Islet of Langerhans (tissue), 1 donor: ENCODE measurements around the gene PPP6R1.

ENCODE experiments used
- FAIRE-seq: peaks from one replicate; lab custom pipeline; 2011; peaks lifted over from hg19 to GRCh38; lab: Jason Lieb, UNC

PPP6R1 gene

DNA sequence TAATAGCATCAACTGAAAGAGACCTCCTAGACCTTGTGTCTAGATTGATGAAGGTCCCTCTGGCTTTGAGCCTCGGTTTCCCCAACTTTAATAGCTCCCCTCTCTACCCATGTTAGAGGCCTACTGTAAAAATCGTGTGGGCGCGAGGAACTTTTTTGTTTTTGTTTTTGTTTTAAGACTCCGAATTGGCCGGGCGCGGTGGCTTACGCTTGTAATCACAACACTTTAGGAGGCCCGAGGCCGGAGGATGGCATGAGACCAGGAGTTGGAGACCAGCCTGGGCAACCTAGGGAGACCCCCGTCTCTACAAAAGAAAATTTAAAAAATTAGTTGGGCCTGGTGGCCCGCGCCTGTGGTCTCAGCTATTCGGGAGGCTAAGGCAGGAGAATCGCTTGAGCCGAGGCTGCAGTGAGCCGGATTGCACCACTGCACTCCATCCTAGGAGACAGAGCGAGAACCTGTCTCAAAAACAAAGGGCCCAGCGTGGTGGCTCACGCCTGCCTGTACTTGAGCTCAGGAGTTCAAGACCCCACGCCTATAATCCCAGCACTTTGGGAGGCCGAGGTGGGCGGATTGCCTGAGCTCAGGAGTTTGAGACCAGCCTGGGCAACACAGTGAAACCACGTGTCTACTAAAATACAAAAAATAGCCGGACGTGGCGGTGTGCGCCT lies 858 bp upstream of the PPP6R1 start:
- no peak for FAIRE-seq

DNA sequence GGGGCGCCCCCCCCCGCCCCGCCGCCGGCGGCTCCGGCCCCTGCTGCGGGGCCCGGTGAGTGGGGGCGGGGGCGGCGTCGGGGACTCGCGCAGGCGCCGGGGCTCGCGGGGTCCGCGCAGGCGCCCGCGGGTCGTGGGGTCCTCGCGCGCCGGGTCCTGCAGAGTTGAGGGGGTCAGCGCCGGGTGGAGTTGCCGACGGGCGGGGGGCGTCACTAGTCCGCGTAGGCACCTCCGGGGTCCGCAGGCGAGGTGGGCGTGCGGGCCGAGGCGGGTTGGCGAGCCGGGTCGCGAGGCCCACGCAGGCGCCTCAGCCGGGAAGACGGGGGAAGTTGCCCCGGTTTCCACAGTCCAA lies 365 bp downstream of the PPP6R1 start:
- no peak for FAIRE-seq

DNA sequence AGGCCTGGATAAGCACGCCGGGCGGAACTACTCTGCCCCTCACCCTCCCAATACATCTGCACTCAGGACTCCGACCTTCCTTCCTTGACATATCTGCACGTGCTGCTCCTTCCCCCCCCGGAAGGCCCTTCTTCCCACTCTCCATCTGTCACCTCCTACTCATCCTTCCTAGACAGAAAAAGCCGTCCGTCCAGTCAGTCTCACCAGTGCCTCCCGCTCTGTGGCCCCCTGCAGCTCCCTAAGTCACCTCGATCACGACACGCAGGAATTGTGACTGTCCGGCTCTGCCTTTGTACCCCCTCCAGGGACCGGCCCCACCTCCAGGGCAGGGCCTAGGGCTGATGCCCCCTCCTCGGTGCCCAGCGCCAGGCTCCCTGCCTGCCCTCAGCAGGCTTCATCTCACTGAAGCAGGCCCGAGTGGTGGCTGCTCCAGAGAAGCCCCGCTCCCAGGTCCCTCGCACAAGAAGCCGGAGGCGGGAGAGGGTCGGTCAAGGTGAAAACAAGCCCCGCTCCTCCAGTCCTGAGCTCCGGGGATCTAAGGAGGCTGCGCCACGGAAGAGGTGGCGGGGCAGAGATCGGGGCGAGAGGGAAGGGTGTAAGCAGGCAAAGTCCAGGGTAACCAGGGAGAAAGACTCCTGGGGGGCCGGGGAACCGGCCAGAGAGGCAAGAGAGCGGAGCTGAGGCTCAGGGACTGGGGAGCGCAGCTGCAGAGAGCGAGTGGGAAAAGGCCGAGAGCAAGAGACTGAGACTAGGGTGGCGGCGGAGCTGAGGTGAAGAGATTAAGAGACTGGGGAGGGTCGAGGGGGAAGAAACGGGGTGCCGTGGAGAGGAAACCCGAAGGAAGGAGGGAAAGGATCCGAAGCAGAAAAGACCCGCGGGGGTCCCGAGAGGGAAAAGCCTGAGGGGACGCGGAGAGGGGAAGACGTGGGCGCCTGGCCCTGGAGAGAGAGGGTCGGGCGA lies 1.1 kb downstream of the PPP6R1 start:
- no peak for FAIRE-seq

DNA sequence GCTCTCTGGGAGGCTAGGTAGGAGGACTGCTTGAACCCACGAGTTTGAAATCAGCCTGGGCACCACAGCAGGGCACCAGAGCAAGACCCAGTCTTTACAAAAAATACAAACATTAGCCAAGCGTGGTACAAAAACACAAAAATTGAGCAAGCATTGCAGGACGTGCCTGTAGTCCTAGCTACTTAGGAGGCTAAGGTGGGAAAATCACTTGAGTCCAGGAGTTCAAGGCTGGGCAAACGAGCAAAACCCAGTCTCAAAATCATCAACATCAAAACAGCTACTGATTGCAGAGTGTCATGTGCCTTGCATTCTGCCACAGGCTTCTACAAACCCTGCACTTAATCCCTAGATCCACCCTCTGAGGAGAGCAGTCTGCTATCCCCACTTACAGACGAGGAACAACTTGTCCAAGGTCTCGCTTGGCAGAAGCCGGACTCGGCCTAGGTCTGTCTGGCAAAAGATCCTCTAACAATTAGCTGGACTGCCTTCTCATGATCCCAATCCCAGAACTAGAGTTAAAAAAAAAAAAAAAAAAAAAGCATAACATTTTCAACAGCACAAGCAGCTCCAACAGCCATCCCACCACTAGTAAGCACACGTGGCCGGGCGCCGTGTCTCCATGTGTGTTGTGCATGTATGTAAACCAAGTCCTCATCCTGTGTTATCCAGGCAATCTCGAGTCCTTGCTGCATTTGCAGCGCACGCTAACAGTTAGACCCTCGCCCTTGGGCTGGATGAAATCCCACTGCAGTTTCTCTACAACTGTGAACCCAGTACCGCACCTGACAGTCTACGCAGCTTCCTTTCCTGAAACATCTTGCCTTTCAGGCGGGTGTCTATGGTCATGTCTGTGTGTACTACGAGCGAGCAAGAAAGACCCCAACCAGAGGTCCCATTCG lies 2.0 kb downstream of the PPP6R1 start:
- FAIRE-seq, result no peak

DNA sequence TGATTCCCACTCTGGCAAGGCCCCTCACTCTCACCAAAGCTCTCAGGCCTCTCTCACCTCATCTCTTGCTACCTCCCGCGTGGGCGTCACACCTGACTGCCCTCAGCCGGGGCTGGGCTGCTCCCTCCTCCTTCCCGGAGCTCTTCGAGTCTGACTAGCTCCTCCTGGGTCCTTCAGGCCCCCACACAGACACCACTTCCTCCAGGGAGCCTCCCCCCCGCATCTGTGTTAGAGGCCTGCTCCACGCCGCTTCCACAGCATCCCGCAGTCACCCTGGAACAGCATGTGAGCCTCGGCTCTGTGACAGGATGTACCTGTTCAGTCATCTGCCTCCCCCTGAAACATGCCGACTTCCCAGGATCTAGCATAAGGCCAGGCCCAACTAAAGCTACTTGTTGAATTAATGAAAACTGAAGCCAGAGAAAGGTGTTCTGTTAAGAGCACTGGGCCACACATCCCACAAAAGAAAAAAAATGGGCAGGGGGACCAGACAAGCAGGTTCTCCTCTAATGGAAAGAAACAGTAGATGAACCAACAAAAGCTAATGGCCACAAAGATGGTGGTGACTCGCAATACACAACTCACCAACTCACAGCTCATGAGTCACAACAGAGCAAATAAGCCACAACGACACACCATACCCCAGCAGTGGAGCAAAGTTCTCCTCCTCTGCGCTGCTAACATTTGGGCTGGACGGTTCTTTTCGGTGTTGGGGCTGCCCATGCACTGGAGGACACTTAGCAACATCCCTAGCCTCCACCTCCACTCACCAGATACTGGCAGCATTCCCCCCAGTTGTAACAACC lies 3.0 kb downstream of the PPP6R1 start:
- no peak for FAIRE-seq

DNA sequence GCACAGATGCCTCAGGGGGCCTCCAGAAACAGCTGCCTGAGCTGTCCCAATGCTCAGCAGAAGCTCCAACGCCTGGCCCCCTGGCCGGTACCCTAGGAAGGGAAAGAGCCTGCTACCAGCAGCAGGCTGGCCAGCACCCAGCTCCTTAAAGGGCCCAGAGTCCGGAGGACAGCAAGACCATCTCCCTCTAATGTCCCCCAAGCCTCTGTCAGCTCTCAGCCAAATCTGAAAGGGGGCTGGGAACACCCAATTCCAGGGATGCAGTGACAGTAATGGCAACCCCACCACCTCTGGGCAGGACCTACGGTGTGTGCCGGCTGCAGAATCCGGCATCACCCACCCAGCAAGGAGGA lies 4.2 kb downstream of the PPP6R1 start:
- FAIRE-seq, result no peak

DNA sequence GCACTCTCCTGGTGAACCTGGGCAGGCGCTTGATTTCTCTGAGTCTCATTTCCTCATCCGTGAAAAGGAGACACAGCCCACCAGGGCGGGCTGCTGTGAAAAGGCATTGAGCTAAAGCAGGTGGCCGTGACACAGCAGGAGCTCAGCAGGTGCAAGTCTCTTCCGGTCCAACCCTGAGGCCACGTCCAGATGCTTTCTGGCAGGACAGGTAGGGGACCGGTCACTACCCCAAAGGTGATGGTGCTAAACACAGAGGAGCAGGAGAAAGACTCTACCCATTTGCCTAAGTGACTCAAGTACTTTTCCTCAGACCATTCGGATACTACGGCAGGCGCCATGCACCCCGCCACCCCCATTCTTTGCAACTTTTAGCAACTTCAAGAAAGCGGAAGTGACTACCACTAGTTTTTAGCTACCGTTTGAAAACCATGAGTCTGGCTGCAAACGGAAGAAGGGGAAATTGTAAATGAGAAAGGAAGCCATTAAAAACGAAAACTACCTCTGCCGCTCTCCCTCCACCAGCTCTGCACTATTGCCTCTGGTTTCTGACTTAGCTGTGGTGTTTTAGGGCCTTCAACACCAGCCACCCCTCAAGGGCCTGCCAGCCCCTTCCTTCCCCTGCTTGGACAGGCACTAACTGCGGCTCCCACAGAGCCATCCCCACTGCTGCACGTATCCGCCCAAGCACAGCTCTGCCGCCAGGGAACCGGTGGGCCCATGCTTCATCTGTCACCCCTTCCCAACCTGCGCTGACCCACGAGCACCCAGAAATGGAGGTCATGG lies 4.8 kb downstream of the PPP6R1 start:
- FAIRE-seq, result no peak

DNA sequence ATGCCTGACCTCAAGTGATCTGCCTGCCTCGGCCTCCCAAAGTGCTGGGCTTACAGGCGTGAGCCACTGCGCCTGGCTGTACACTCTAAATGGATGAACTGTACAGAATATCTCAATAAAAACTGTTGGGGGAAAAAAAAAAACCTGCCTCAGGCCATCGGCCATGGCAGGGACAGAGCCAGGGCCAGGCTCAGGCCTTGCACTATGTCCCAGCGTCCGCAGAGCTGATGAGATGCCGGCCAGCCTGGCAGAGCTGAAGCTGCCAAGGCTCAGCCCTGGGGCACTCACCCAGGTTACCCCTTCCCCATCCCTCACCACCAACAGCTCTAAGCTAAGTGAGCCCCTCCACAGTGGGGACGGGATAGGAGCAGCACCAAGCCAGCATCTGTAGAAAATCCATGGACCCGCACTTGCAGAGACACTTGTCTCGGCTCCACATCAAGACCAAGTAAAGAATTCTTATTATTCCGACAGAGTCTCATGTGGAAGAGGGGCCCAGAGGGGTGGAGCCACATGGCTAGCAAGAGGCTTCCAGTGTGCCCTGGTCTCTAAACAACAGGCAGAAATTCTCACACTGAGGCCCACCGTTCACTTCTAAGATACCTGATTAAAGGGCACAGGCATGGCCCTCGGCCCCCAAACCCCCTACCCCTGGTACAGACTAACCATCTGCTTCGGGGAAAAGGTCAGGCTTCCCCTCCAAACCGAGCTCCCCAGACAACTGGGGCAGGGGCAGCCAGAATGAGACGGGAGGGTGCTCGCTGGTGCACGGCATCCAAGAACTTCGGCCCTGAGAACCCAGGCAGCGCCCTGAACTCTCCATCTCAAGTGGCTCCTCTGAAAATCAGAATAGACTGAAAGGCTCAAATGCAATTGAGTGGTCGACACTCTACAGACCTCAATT lies 5.8 kb downstream of the PPP6R1 start:
- FAIRE-seq, result no peak

DNA sequence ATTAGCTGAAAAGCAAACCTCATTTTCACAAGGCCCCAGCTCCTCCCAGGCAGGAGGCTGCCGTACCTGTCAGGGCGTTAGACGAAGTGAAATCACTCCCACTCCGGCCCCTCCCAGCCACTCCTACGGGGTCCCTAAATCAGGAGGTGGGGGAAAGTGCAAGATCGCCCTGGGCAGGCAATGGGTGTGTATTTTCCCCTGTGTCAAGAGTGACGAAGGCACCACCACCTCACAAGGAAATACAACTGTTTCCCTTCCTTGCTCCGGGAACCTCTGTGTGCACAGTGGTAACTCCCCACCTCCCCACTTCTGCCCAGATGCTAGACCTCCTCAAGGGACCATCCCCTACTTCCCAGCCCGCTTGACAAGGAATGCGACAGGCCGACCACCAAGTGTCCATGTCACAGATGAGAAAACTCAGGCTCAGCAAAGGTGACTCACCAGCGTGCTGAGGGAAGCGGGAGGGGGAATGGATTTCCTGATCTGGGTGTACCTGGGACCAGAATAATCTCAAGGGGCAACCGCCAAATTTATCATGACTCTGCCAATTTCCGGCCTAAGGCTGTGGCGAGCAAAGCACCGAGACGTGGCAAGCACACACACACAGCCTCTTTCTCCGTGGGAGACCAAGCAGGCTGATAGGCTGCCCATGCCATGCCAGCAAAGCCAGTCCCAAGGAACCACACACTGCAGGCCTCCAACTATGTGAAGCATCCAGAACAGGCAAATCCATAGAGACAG lies 7.3 kb downstream of the PPP6R1 start:
- FAIRE-seq, result no peak

DNA sequence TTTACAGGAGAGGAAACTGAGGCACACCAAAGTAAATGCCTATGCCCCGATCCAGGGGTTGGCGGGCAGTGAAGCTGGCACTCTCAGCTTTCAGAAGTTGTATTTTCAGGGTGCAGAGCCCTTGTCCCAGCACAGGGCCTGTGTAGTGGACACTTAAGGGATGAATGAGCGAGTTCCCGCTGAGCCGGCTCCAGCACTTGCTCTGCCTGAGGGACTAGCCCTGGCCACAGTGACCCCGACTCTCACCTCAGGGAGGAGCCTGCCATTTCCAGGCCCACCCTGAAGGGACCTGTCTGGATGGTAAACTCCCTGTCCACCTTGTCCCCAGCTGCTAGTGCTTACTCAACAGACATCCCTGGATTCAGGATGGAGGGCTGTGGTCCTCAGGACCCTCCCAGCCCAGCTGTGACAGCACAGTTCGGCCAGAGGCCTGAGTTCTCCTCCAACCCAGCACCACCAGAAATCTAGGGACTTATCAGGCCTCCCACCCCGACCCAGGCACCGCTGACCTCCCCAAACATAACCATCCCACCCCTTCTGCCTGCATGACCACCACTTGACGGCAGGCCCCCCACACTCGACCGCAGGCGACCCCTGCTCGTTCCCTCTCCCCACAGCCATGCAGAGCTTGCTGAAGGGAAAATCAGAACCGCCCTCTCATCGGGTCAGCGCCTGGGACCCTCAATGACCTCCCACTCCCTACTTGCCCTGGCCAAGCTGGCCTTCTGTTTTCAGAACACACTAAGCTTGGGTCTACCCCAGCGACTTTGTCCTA lies 8.4 kb downstream of the PPP6R1 start:
- FAIRE-seq, result no peak

DNA sequence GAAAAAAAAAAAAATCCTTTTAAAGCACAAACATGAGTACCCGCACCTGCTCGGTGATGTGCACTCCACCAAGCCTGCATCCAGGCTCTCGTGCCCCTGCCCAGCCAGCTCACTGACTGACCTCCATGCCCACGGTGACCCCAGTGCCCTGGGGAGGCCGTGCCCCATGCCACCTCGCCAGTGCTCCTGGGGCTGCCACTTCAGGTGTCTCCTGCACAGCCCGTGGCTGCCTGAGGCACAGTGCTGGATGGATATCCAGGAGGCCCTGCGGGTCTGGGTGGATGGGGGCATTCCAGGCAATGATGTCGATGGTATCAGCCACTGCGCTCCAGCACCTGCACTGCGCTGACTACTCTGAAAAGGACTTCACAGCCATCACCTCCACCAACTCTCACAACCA lies 9.0 kb downstream of the PPP6R1 start:
- FAIRE-seq, result no peak

DNA sequence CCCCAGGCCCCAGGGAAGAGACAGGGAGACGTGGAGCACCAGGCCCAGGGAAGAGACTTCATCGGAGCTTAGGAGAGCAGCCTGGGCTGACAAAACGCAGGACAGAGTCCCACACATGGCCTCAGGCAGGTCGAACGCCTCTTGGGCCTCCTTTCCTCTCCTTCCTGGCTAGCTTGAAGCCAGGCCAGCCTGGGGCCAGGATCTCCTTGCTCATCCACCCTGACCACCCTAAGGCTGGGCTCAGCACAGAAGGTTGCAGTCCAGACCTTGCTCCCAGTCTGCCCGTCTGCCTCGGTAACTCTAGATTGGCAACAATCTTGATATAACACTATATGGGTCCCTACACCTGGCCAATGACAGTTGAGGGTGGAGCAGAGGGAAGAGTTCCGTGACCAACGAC lies 10.1 kb downstream of the PPP6R1 start:
- no peak for FAIRE-seq

DNA sequence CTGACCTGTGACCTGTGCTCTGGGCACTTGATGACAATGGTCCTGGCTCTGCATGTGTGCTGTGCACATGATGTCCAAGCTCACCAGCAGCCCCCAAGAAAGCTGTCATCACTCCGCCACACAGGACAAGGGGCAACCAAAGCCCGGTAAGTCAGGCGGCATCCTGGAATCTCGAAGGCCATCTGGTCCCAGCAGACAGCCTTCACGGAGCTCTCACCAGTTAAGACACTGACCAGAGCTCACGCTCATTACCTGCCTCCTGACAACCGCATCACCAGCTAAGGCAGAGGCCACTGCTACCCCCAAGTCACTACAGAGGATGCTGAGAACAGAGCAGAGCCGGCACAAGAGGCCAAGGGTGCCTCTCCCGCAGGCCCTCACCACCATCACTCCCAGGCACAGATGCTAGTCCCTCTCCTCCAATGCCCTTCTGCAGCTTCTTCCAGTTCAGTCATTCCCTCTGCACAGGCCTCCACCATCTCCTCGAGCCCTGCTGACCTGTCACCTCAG lies 10.6 kb downstream of the PPP6R1 start:
- no peak for FAIRE-seq

DNA sequence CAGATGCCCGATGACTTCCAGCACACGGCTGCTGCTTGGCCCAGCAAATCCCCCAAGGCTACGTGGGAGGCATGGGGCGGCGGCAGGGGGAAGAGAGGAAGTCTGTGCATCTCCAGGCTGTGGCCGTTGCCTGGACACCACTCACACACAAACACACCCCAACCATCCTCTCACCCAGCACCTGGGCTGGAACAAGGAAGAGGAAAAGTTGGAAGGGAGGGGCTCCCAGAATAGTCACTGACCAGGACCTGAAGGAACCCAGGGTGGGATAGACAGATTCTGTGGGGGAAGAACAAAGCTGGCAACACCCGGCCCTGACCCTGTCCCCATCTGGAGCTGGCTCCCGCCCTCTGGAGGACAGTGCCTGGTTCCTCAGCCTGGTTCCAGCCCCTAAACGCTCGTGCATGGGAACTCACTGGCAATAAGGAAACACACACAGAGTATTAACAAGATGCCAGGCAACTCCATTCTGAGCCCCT lies 11.2 kb downstream of the PPP6R1 start:
- FAIRE-seq, result no peak

DNA sequence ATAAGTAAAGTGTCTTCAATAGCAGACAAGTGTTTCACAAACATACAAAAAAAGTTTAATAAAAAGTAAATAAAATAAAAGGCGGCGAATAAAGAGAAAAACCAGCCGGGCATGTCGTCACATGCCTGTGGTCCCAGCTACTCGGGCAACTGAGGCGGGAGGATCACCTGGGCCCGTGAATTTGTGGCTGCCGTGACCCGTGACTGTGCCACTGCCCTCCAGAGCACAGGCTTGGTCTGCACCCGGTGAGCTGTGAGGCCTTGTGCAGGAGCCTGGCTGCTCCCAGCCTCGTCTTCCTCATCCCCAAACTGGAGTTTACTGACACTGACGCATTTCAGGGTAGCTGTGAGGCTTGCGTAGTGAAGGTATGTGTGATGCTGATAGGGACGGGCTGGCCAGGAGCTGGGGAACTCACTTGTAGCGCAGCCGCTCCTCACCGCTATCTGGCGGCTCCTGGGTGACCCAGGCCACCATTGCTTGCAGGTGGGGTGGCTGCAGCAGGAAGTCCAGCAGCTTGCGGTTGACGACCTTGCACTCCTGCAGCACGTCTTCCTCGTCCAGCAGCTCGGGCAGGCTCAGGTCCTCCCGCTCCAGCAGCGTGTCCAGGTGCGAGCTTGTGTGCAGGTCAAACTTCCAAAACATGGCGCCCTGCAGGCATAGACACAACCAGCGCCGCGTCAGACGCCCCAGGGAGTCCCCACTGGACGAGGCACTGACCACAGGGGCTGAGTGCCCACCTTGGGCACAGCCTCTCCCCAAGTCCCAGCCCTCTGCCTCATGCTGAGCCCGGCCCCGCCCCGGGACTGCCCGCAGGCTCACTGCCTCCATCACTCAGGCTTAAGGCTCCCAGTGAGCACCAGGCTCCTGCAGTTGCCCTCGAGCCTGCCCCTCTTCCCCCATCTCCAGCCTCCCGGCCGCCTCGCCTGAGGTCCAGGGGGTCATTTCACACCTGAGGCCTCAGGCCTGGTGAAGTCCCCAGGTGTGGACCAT lies 12.1 kb downstream of the PPP6R1 start:
- no peak for FAIRE-seq

DNA sequence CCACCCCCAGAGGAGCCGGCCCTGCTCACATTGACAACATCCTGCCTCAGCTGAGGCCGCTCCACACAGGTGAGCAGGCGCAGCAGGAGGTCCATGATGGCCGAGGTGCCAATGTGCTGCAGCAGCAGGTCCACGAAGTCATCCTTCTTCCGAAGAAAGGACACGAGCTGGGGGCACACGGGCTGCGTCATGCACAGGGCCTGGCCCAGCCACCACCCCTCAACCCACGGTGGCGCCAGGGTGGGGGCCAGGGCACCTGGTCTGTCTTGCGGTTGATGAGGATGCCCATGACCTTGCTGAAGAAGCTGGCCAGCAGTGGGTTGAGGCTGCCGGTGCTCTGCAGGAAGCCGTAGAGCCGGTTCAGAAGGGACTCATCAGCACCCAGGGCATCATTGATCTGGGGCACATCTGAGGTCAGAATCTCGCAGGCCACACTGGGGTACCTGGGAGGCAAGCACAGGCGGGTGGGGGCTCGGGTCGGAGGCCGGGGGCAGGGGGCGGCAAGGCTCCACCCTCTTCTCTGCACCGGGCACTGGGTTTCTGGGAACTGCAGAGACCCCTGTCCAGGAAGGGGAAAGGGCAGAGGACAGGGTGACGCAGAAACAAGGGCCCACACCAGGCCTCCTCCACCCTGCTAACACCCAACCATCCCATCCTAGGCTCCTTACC lies 13.4 kb downstream of the PPP6R1 start:
- FAIRE-seq, result no peak
